Skeletal muscle tissue (tissue), 4 donors: ENCODE data around the gene SEMG2. TPM values are rescaled to one million over a fixed set of nuclear protein-coding genes. Genes with fewer than 3 reads are reported as not detected.

ENCODE experiments used
- H3K27ac ChIP-seq: one replicate; pipeline ENCODE4 v1.7.0; 2013; ENCODE audit warnings: mild to moderate bottlenecking, low read depth, low read length, inconsistent platforms
- H3K27me3 ChIP-seq, 3 donors: one replicate each; pipeline ENCODE4 v1.7.0; 2013; ENCODE audit warnings: low read length in 3 of 3; ENCODE audit not compliant: control insufficient read depth in 3 of 3, insufficient read depth in 3 of 3
- H3K36me3 ChIP-seq, 3 donors: one replicate each; pipeline ENCODE4 v1.7.0; 2013; ENCODE audit warnings: low read length in 3 of 3; ENCODE audit not compliant: control insufficient read depth in 3 of 3, insufficient read depth in 3 of 3
- H3K4me1 ChIP-seq, 3 donors: one replicate each; pipeline ENCODE4 v1.7.0; 2013; ENCODE audit warnings: low read length in 3 of 3, mild to moderate bottlenecking in 3 of 3; ENCODE audit not compliant: control insufficient read depth in 3 of 3, insufficient read depth in 3 of 3
- H3K4me3 ChIP-seq, 3 donors: one replicate each; pipeline ENCODE4 v1.7.0; 2013; ENCODE audit warnings: low read length in 3 of 3
- H3K9ac ChIP-seq, 3 donors: one replicate each; pipeline ENCODE4 v1.7.0; 2013; ENCODE audit warnings: low read length in 3 of 3, mild to moderate bottlenecking in 3 of 3, moderate library complexity in 2 of 3, low read depth in 1 of 3
- H3K9me3 ChIP-seq, 3 donors: one replicate each; pipeline ENCODE4 v1.7.0; 2013; ENCODE audit warnings: low read length in 3 of 3; ENCODE audit not compliant: control insufficient read depth in 3 of 3
- total RNA-seq: library from RNA; depleted of rRNA; stranded (reverse); fragments of >200 nt; gene quantifications from one replicate; pipeline ENCODE4 v1.2.3, GENCODE V29; 2014
- donor health status: Osteomylitis.

SEMG2 gene
- total RNA-seq = not detected

- Histone ChIP-seq H3K4me3 (no peak within 1 kb of the TSS), H3K4me1 (no peaks in the 10 kb centered on the region), H3K9ac (no peak within 1 kb of the TSS), H3K9me3 (peaks cover 0 to 2% (median 0%) of the 10 kb centered on the region in 3 donors), H3K36me3 (no peaks in the 10 kb centered on the region), H3K27ac (no peak within 1 kb of the TSS), H3K27me3 (peaks cover 3 to 9% (median 5%) of the 10 kb centered on the region in 3 donors)
Observed at GRCh38 chr20:45221076-45221475, at the start of gene SEMG2. Gene SEMG2, plus strand, starts transcription at chr20:45221373. Its CDS starts 17 bp downstream, at chr20:45221390.

GRCh38 chr20:45173522-45173921 is 47.7 kb upstream of the SEMG2 start:
- Histone ChIP-seq H3K9me3 (peaks cover 0 to 2% (median 0%) of the 10 kb centered on the region in 3 donors), H3K27me3 (peaks cover 0 to 6% (median 0%) of the 10 kb centered on the region in 3 donors), H3K9ac (no peak overlapping the region), H3K27ac (no peak overlapping the region), H3K4me1 (no peaks in the 10 kb centered on the region), H3K4me3 (no peak overlapping the region), H3K36me3 (no peaks in the 10 kb centered on the region)

- no peaks in the 10 kb centered on the region for H3K4me1 ChIP-seq
- H3K36me3 ChIP-seq = no peaks in the 10 kb centered on the region
- peaks cover 0 to 2% (median 0%) of the 10 kb centered on the region in 3 donors for H3K9me3 ChIP-seq
- H3K27me3 ChIP-seq = peaks cover 0 to 6% (median 0%) of the 10 kb centered on the region in 3 donors
- H3K9ac ChIP-seq = no peak within 1 kb of the TSS
- H3K27ac ChIP-seq = no peak within 1 kb of the TSS
- H3K4me3 ChIP-seq = no peak within 1 kb of the TSS
Observed at GRCh38 chr20:45174434-45175364, 46.5 kb upstream of the SEMG2 start, which contains the start of gene PI3. Gene PI3, plus strand, starts transcription at chr20:45174902. Its CDS starts 21 bp downstream, at chr20:45174923.

GRCh38 chr20:45176526-45177267 is 44.5 kb upstream of the SEMG2 start:
- H3K9ac ChIP-seq = no peak overlapping the region
- no peak overlapping the region for H3K27ac ChIP-seq
- H3K27me3 ChIP-seq = peaks cover 0 to 6% (median 0%) of the 10 kb centered on the region in 3 donors
- H3K4me3 ChIP-seq = no peak overlapping the region
- no peaks in the 10 kb centered on the region for H3K9me3 ChIP-seq
- H3K36me3 ChIP-seq = no peaks in the 10 kb centered on the region
- H3K4me1 ChIP-seq = no peaks in the 10 kb centered on the region

- Histone ChIP-seq H3K4me3 (no peak overlapping the region), H3K27me3 (peaks cover 0 to 6% (median 0%) of the 10 kb centered on the region in 3 donors), H3K9ac (no peak overlapping the region), H3K4me1 (no peaks in the 10 kb centered on the region), H3K27ac (no peak overlapping the region), H3K9me3 (no peaks in the 10 kb centered on the region), H3K36me3 (no peaks in the 10 kb centered on the region)
Observed at GRCh38 chr20:45179166-45179565, 42.0 kb upstream of the SEMG2 start.

GRCh38 chr20:45181639-45182038 is 39.5 kb upstream of the SEMG2 start:
- no peak overlapping the region for H3K9ac ChIP-seq
- H3K27me3 ChIP-seq = no peaks in the 10 kb centered on the region
- no peaks in the 10 kb centered on the region for H3K4me1 ChIP-seq
- H3K9me3 ChIP-seq = no peaks in the 10 kb centered on the region
- no peaks in the 10 kb centered on the region for H3K36me3 ChIP-seq
- no peak overlapping the region for H3K27ac ChIP-seq
- H3K4me3 ChIP-seq = no peak overlapping the region

- Histone ChIP-seq H3K4me3 (no peak overlapping the region), H3K27me3 (no peaks in the 10 kb centered on the region), H3K4me1 (no peaks in the 10 kb centered on the region)
Observed at GRCh38 chr20:45183084-45183483, 38.1 kb upstream of the SEMG2 start.

GRCh38 chr20:45187693-45188092 is 33.5 kb upstream of the SEMG2 start:
- Histone ChIP-seq H3K4me1 (no peaks in the 10 kb centered on the region), H3K27me3 (peaks cover 0 to 4% (median 3%) of the 10 kb centered on the region in 3 donors), H3K9ac (no peak overlapping the region), H3K36me3 (no peaks in the 10 kb centered on the region), H3K9me3 (peaks cover 0 to 2% (median 0%) of the 10 kb centered on the region in 3 donors), H3K27ac (no peak overlapping the region), H3K4me3 (no peak overlapping the region)

More at GRCh38 chr20:45183084-45183483, 38.1 kb upstream of the SEMG2 start:
- no peaks in the 10 kb centered on the region for H3K36me3 ChIP-seq
- H3K9ac ChIP-seq = no peak overlapping the region
- no peaks in the 10 kb centered on the region for H3K9me3 ChIP-seq
- H3K27ac ChIP-seq = no peak overlapping the region

- Histone ChIP-seq H3K27me3 (peaks cover 0 to 4% (median 3%) of the 10 kb centered on the region in 3 donors), H3K27ac (no peak overlapping the region), H3K36me3 (no peaks in the 10 kb centered on the region), H3K4me1 (no peaks in the 10 kb centered on the region), H3K4me3 (no peak overlapping the region), H3K9me3 (peaks cover 0 to 2% (median 0%) of the 10 kb centered on the region in 3 donors), H3K9ac (no peak overlapping the region)
Observed at GRCh38 chr20:45189067-45189609, 32.0 kb upstream of the SEMG2 start.
